MV-4-11 (cell line): ENCODE results near the gene ANO6.
"Not testable (repeated sequence)": the region's sequence is repeated elsewhere in the genome, so short reads cannot be mapped to it uniquely, and the experiment has no call there.

Source experiments
- DNase-seq: peaks from one replicate; lab custom pipeline; 2025; lab: John Stamatoyannopoulos, UW

Gene ANO6

GRCh38 chr12:45309836-45310626 is 94.1 kb downstream of the ANO6 start:
- DNase-seq, result peak; percentile 66

GRCh38 chr12:45310627-45310968 is 94.7 kb downstream of the ANO6 start:
- DNase-seq, result no peak

- no peak for DNase-seq
These were observed 96.1 kb downstream of the ANO6 start for GRCh38 chr12:45312012-45312411.

- DNase-seq, result no peak
These were observed 98.9 kb downstream of the ANO6 start for GRCh38 chr12:45314770-45315169.

GRCh38 chr12:45315462-45315861 is 99.6 kb downstream of the ANO6 start:
- DNase-seq, result peak; percentile 7

- not testable (repeated sequence) for DNase-seq
These were observed 101.4 kb downstream of the ANO6 start for GRCh38 chr12:45317261-45317660.

GRCh38 chr12:45322810-45323209 is 106.9 kb downstream of the ANO6 start:
- no peak for DNase-seq

GRCh38 chr12:45324391-45324790 is 108.5 kb downstream of the ANO6 start:
- peak; percentile 36 for DNase-seq

- no peak for DNase-seq
These were observed 110.6 kb downstream of the ANO6 start for GRCh38 chr12:45326358-45326975.

- DNase-seq, result no peak
These were observed 112.0 kb downstream of the ANO6 start for GRCh38 chr12:45327823-45328383.

- no peak for DNase-seq
These were observed 113.3 kb downstream of the ANO6 start for GRCh38 chr12:45329238-45329637.

GRCh38 chr12:45329702-45330101 is 113.8 kb downstream of the ANO6 start:
- no peak for DNase-seq

GRCh38 chr12:45331552-45331951 is 115.7 kb downstream of the ANO6 start:
- DNase-seq, result no peak

GRCh38 chr12:45334396-45334795 is 118.5 kb downstream of the ANO6 start:
- no peak for DNase-seq

- DNase-seq, result peak; percentile 35
These were observed 120.4 kb downstream of the ANO6 start for GRCh38 chr12:45336331-45336730.

GRCh38 chr12:45336762-45337596 is 121.1 kb downstream of the ANO6 start:
- no peak for DNase-seq

- DNase-seq, result no peak
These were observed 121.9 kb downstream of the ANO6 start for GRCh38 chr12:45337835-45338234.

GRCh38 chr12:45338272-45338671 is 122.4 kb downstream of the ANO6 start:
- DNase-seq, result no peak

GRCh38 chr12:45339035-45339434 is 123.1 kb downstream of the ANO6 start:
- DNase-seq, result no peak

- no peak for DNase-seq
These were observed 126.3 kb downstream of the ANO6 start for GRCh38 chr12:45342171-45342570.

GRCh38 chr12:45342848-45343247 is 127.0 kb downstream of the ANO6 start:
- DNase-seq, result no peak

GRCh38 chr12:45343269-45344051 is 127.6 kb downstream of the ANO6 start:
- no peak for DNase-seq
